ENCODE measurements around the gene PARD3.

DNA sequence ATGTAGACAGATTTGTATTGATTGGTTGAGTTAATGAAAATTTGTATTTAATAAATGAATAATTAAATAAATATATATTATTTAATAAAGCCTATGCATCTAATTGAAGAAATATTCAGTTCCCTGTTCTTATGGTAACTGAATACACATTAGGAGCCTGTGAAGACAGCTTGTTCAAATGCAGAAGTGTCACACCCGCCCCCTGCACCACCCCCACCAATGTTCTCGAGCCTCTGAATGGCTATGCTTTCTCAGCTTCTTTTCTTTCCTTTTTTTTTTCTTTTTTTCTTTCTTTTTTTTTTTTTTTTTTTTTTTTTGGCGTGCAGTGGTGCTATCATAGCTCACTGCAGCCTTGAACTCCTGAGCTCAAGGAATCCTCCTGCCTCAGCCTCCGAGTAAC lies 38.3 kb upstream of the PARD3 start:
- TF ChIP-seq, protein P1, sequence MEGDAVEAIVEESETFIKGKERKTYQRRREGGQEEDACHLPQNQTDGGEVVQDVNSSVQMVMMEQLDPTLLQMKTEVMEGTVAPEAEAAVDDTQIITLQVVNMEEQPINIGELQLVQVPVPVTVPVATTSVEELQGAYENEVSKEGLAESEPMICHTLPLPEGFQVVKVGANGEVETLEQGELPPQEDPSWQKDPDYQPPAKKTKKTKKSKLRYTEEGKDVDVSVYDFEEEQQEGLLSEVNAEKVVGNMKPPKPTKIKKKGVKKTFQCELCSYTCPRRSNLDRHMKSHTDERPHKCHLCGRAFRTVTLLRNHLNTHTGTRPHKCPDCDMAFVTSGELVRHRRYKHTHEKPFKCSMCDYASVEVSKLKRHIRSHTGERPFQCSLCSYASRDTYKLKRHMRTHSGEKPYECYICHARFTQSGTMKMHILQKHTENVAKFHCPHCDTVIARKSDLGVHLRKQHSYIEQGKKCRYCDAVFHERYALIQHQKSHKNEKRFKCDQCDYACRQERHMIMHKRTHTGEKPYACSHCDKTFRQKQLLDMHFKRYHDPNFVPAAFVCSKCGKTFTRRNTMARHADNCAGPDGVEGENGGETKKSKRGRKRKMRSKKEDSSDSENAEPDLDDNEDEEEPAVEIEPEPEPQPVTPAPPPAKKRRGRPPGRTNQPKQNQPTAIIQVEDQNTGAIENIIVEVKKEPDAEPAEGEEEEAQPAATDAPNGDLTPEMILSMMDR (IDR thresholded peaks at IDR 0.05): no peak
- TF ChIP-seq POLR2A (IDR thresholded peaks at IDR 0.05): no peak
